ENCODE data around the gene TMEM204.

Gene TMEM204

GRCh38 chr16:1525871-1526607, 7.4 kb upstream of the TMEM204 start:
- no peak for TF ChIP-seq CTCF (IDR thresholded peaks at IDR 0.05)
- Histone ChIP-seq H3K36me3 (ENCODE audit: control insufficient read depth, insufficient read depth, low read length) (no peaks in the 10 kb centered on the region), H3K4me2 (ENCODE audit: low read length) (no peak overlapping the region), H3K27ac (no peak overlapping the region), H3K27me3 (ENCODE audit: control insufficient read depth, insufficient read depth, low read length) (no peaks in the 10 kb centered on the region), H3K9ac (no peak overlapping the region), H3K9me3 (ENCODE audit: control insufficient read depth, low read length) (no peaks in the 10 kb centered on the region), H3K79me2 (no peaks in the 10 kb centered on the region), H3K4me3 (ENCODE audit: low read depth, low read length) (no peak overlapping the region), H3K4me1 (no peaks in the 10 kb centered on the region), H2AFZ (no peak overlapping the region)

- no peak for TF ChIP-seq CTCF (IDR thresholded peaks at IDR 0.05)
- Histone ChIP-seq H3K9ac (no peak overlapping the region), H3K79me2 (no peaks in the 10 kb centered on the region), H3K27me3 (ENCODE audit: control insufficient read depth, insufficient read depth, low read length) (no peaks in the 10 kb centered on the region), H3K9me3 (ENCODE audit: control insufficient read depth, low read length) (no peaks in the 10 kb centered on the region), H2AFZ (no peak overlapping the region), H3K4me2 (ENCODE audit: low read length) (no peak overlapping the region), H3K4me1 (no peaks in the 10 kb centered on the region), H3K4me3 (ENCODE audit: low read depth, low read length) (no peak overlapping the region), H3K27ac (no peak overlapping the region), H3K36me3 (ENCODE audit: control insufficient read depth, insufficient read depth, low read length) (no peaks in the 10 kb centered on the region)
Measured at GRCh38 chr16:1526608-1527555, 6.6 kb upstream of the TMEM204 start.

- Histone ChIP-seq H3K79me2 (no peaks in the 10 kb centered on the region), H3K9me3 (ENCODE audit: control insufficient read depth, low read length) (no peaks in the 10 kb centered on the region), H3K4me3 (ENCODE audit: low read depth, low read length) (no peak overlapping the region), H3K27ac (no peak overlapping the region), H3K36me3 (ENCODE audit: control insufficient read depth, insufficient read depth, low read length) (no peaks in the 10 kb centered on the region), H2AFZ (no peak overlapping the region), H3K4me1 (no peaks in the 10 kb centered on the region), H3K4me2 (ENCODE audit: low read length) (no peak overlapping the region), H3K9ac (no peak overlapping the region), H3K27me3 (ENCODE audit: control insufficient read depth, insufficient read depth, low read length) (no peaks in the 10 kb centered on the region)
- no peak for TF ChIP-seq CTCF (IDR thresholded peaks at IDR 0.05)
Measured at GRCh38 chr16:1527836-1528811, 5.3 kb upstream of the TMEM204 start.

GRCh38 chr16:1528921-1529537, 4.4 kb upstream of the TMEM204 start:
- no peaks in the 10 kb centered on the region for H3K27me3 ChIP-seq (ENCODE audit: control insufficient read depth, insufficient read depth, low read length)
- H3K9me3 ChIP-seq (ENCODE audit: control insufficient read depth, low read length) = no peaks in the 10 kb centered on the region
- H3K9ac ChIP-seq = no peak overlapping the region
- no peak overlapping the region for H3K4me2 ChIP-seq (ENCODE audit: low read length)
- no peak overlapping the region for H3K4me3 ChIP-seq (ENCODE audit: low read depth, low read length)
- H3K4me1 ChIP-seq = no peaks in the 10 kb centered on the region
- H2AFZ ChIP-seq = no peak overlapping the region
- no peaks in the 10 kb centered on the region for H3K79me2 ChIP-seq
- H3K36me3 ChIP-seq (ENCODE audit: control insufficient read depth, insufficient read depth, low read length) = no peaks in the 10 kb centered on the region
- no peak overlapping the region for H3K27ac ChIP-seq
- TF ChIP-seq CTCF (IDR thresholded peaks at IDR 0.05) = no peak

Measured in parathyroid adenoma (tissue), 2 donors.